ENCODE measurements around the gene CLDN12. TPM values are rescaled to one million over a fixed set of nuclear protein-coding genes. Genes with fewer than 3 reads are reported as not detected.

Gene CLDN12
- total and polyA plus RNA-seq, 2 of the 4 experiments (the other 2 are of a cell fraction) = 33.4 to 46.4 TPM

DNA sequence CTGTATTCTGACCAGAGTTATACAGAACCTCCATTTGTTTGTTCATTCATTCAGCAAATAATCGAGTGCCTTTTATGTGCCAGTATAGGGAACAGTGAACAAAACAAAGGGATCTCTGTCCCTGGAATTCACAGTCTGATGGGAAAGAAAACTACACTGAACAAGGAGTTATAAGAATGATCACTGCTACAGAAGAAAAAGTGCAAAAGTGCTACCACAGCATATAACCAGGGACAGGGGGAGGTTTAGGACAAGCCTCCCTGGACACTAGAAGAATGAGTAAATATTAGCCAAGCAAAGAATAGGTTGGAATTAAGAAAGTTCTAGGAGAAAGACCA lies 4.2 kb downstream of the CLDN12 start:
- H2BK5ac ChIP-seq (ENCODE audit: low read depth, low read length, poor library complexity, severe bottlenecking) = no peak overlapping the region
- H3K18ac ChIP-seq (ENCODE audit: low read depth, low read length) = no peak overlapping the region
- ATAC-seq (ENCODE audit: low read depth) = no peak
- H2AFZ ChIP-seq (replicated peaks; ENCODE audit: low read length, poor library complexity) = no peak overlapping the region
- no peak overlapping the region for H2AK9ac ChIP-seq (replicated peaks; ENCODE audit: low read depth, low read length, poor library complexity)
- no peaks in the 10 kb centered on the region for H3K4me1 ChIP-seq (ENCODE audit: control insufficient read depth, insufficient read depth, low read length)
- TF ChIP-seq SMC3 (IDR thresholded peaks at IDR 0.05; ENCODE audit: low read depth, low read length) (no peak), CEBPB (IDR thresholded peaks at IDR 0.05; ENCODE audit: low read depth, low read length) (no peak), NFE2L2 (IDR thresholded peaks at IDR 0.05; ENCODE audit: low read depth, low read length) (no peak), POLR2A (IDR thresholded peaks at IDR 0.05; ENCODE audit: low read depth, low read length) (no peak), MAFK (IDR thresholded peaks at IDR 0.05; ENCODE audit: low read depth, low read length) (no peak), FOS (IDR thresholded peaks at IDR 0.05; ENCODE audit: low read depth, low read length) (no peak), BHLHE40 (IDR thresholded peaks at IDR 0.05; ENCODE audit: low read depth, low read length) (no peak), RAD21 (IDR thresholded peaks at IDR 0.05; ENCODE audit: low read length) (no peak), MAZ (IDR thresholded peaks at IDR 0.05; ENCODE audit: borderline replicate concordance, low read depth, low read length) (no peak)
- TF ChIP-seq, protein P1, sequence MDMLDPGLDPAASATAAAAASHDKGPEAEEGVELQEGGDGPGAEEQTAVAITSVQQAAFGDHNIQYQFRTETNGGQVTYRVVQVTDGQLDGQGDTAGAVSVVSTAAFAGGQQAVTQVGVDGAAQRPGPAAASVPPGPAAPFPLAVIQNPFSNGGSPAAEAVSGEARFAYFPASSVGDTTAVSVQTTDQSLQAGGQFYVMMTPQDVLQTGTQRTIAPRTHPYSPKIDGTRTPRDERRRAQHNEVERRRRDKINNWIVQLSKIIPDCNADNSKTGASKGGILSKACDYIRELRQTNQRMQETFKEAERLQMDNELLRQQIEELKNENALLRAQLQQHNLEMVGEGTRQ (IDR thresholded peaks at IDR 0.05; ENCODE audit: low read depth, low read length) = no peak
- TF ChIP-seq, protein P2, sequence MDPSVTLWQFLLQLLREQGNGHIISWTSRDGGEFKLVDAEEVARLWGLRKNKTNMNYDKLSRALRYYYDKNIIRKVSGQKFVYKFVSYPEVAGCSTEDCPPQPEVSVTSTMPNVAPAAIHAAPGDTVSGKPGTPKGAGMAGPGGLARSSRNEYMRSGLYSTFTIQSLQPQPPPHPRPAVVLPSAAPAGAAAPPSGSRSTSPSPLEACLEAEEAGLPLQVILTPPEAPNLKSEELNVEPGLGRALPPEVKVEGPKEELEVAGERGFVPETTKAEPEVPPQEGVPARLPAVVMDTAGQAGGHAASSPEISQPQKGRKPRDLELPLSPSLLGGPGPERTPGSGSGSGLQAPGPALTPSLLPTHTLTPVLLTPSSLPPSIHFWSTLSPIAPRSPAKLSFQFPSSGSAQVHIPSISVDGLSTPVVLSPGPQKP (IDR thresholded peaks at IDR 0.05; ENCODE audit: borderline replicate concordance, low read depth, low read length) = no peak
- peaks cover 2% of the 10 kb centered on the region; the same call in 1 of the 2 replicates for H3K9me1 ChIP-seq (ENCODE audit: insufficient read depth, low read length)
- H3K79me1 ChIP-seq (ENCODE audit: low read depth in 1 of 2, low read length in 2 of 2) = peaks cover 22 to 30% of the 10 kb centered on the region in 2 experiments; a peak in 3 of 4 replicates
- H3K56ac ChIP-seq (ENCODE audit: extremely low read depth, insufficient read depth, low read length) = no peak overlapping the region
- no peak overlapping the region for H2BK120ac ChIP-seq (ENCODE audit: low read depth, low read length)
- H3K4me3 ChIP-seq (ENCODE audit: insufficient read depth, low read depth, low read length) = no peak overlapping the region
- H3K14ac ChIP-seq (replicated peaks; ENCODE audit: low read depth, low read length) = no peak overlapping the region
- no peak overlapping the region for H3K4me2 ChIP-seq (ENCODE audit: low read depth, low read length)
- no peaks in the 10 kb centered on the region for H3K27me3 ChIP-seq (ENCODE audit: control insufficient read depth, insufficient read depth, low read length)
- no peak overlapping the region for H4K91ac ChIP-seq (ENCODE audit: insufficient read depth, low read depth, low read length)
- H3K9ac ChIP-seq (ENCODE audit: low read depth, low read length) = no peak overlapping the region
- H3K36me3 ChIP-seq (ENCODE audit: control insufficient read depth, insufficient read depth, low read length) = peaks cover 20% of the 10 kb centered on the region
- H3K4ac ChIP-seq (ENCODE audit: low read depth, low read length) = no peak overlapping the region
- H3K9me3 ChIP-seq (ENCODE audit: control insufficient read depth, insufficient read depth, low read length) = no peaks in the 10 kb centered on the region
- in situ Hi-C loops (cut with MboI; ENCODE audit: low sequenced_read_pairs) = no loop called here
- intact Hi-C loops (cut with micrococcal nuclease) = no loop called here
- H2BK15ac ChIP-seq (ENCODE audit: low read depth, low read length) = no peak overlapping the region
- BruUV-seq (replicated peaks) = no TSS peak
- no peak overlapping the region for H4K8ac ChIP-seq (ENCODE audit: low read depth in 2 of 2, low read length in 2 of 2)
- H2AK5ac ChIP-seq (ENCODE audit: low read depth, low read length) = no peak overlapping the region
- no CpG with 5 or more reads among the region's 1 CpG for WGBS, 2 experiments (ENCODE audit: extremely low coverage in 2 of 2, insufficient read length in 1 of 2)
- no peak overlapping the region for H3K27ac ChIP-seq (ENCODE audit: insufficient read depth, low read length)
- no peak overlapping the region for H3K23ac ChIP-seq (ENCODE audit: low read depth, low read length)
- DNase-seq = no peak
- ChIA-PET CTCF (no interaction called here), POLR2A (ENCODE audit: unreplicated experiment) (no interaction called here)
- no peak overlapping the region for H4K5ac ChIP-seq (ENCODE audit: low read depth, low read length)
- H4K20me1 ChIP-seq (ENCODE audit: insufficient read depth, low read length) = peaks cover 6% of the 10 kb centered on the region; the same call in 1 of the 2 replicates
- H2BK20ac ChIP-seq (ENCODE audit: low read depth, low read length) = no peak overlapping the region
- dilution Hi-C loops (cut with HindIII; ENCODE audit: low sequenced_read_pairs, unreplicated experiment) = no loop called here

All from IMR-90 (cell line).